SK-N-SH (cell line): Measurements from ENCODE around the gene NAALADL2. TPM values are rescaled to one million over a fixed set of nuclear protein-coding genes. Genes with fewer than 3 reads are reported as not detected.

Experiments used
- CTCF ChIA-PET: fragments of 300-600, 350-600 bp; formaldehyde crosslinking; extraction: SDS; loops from one replicate; lab custom pipeline; 2021; lab: Yijun Ruan, JAX
- POLR2A ChIA-PET: fragments of 350-600 bp; sonication (Branson Sonifier 250); formaldehyde crosslinking; extraction: SDS; loops from one replicate; lab custom pipeline; 2020; ENCODE audit warnings: antibody characterized with exemption, inconsistent platforms; lab: Yijun Ruan, JAX
- DNase-seq: peaks from one replicate; pipeline ENCODE4 v3.0.0; 2012
- H2AFZ ChIP-seq: fragments of 200-600 bp; sonication (generic); 2 replicates; pipeline ENCODE4 v1.8.1; 2016; ENCODE audit warnings: antibody characterized with exemption, mild to moderate bottlenecking, low read depth
- H3F3A ChIP-seq: fragments of 200-600 bp; sonication (generic); replicated peaks from 2 replicates; pipeline ENCODE3; 2016; ENCODE audit warnings: antibody characterized with exemption, mild to moderate bottlenecking; ENCODE audit not compliant: insufficient read depth
- H3K27ac ChIP-seq, 2 experiments: fragments of 200-500 bp in 1 of 2; fragments of 200-600 bp in 1 of 2; sonication (Bioruptor generic) in 1 of 2; sonication (generic), shearing (Covaris generic) in 1 of 2; 2 replicates each; pipeline versions ENCODE4 v1.5.1 to v1.6.1; 2014 to 2016; ENCODE audit warnings: low read depth in 2 of 2, inconsistent platforms in 1 of 2, low read length in 1 of 2, mild to moderate bottlenecking in 1 of 2, mixed read lengths in 1 of 2
- H3K27me3 ChIP-seq: fragments of 200-600 bp; sonication (generic), shearing (Covaris generic); 2 replicates; pipeline ENCODE4 v1.6.1; 2016; ENCODE audit warnings: mixed run types; ENCODE audit not compliant: insufficient read depth
- H3K36me3 ChIP-seq, 2 experiments: fragments of 200-500 bp in 1 of 2; fragments of 200-600 bp in 1 of 2; sonication (Bioruptor generic) in 1 of 2; sonication (generic) in 1 of 2; replicated peaks in 1 of 2; 2 replicates each; pipeline versions ENCODE3 to v1.5.1; 2014 to 2016; ENCODE audit warnings: low read length in 1 of 2, mild to moderate bottlenecking in 1 of 2; ENCODE audit not compliant: insufficient read depth in 2 of 2, control insufficient read depth in 1 of 2
- H3K4me1 ChIP-seq, 2 experiments: fragments of 200-500 bp in 1 of 2; fragments of 200-600 bp in 1 of 2; sonication (Bioruptor generic) in 1 of 2; sonication (generic), shearing (Covaris generic) in 1 of 2; 2 replicates each; pipeline versions ENCODE4 v1.5.1 to v1.6.1; 2014 to 2016; ENCODE audit warnings: low read depth in 1 of 2, low read length in 1 of 2, mixed run types in 1 of 2; ENCODE audit not compliant: insufficient read depth in 2 of 2, control insufficient read depth in 1 of 2
- H3K4me2 ChIP-seq: fragments of 200-600 bp; sonication (generic), shearing (Covaris generic); 2 replicates; pipeline ENCODE4 v1.6.1; 2017; ENCODE audit warnings: mixed run types
- H3K4me3 ChIP-seq, 2 experiments: fragments of 200-500 bp in 1 of 2; fragments of 200-600 bp in 1 of 2; sonication (Bioruptor generic) in 1 of 2; sonication (generic), shearing (Covaris generic) in 1 of 2; 2 replicates each; pipeline versions ENCODE4 v1.5.1 to v1.8.1; 2014 to 2016; ENCODE audit warnings: low read depth in 2 of 2, inconsistent platforms in 1 of 2, low read length in 1 of 2, mild to moderate bottlenecking in 1 of 2, mixed read lengths in 1 of 2, moderate library complexity in 1 of 2
- H3K79me2 ChIP-seq: fragments of 200-600 bp; sonication (generic); 2 replicates; pipeline ENCODE4 v1.8.1; 2017; ENCODE audit warnings: mild to moderate bottlenecking; ENCODE audit not compliant: insufficient read depth
- H3K9ac ChIP-seq: fragments of 200-600 bp; sonication (generic); 2 replicates; pipeline ENCODE4 v1.6.1; 2017; ENCODE audit warnings: mixed run types
- H3K9me2 ChIP-seq: fragments of 200-600 bp; sonication (generic); 2 replicates; pipeline ENCODE4 v1.6.1; 2017; ENCODE audit warnings: mixed run types
- H3K9me3 ChIP-seq: fragments of 200-600 bp; sonication (generic); 2 replicates; pipeline ENCODE4 v1.6.1; 2017; ENCODE audit warnings: mixed run types, mild to moderate bottlenecking, moderate library complexity
- H4K20me1 ChIP-seq: fragments of 200-600 bp; sonication (generic); 2 replicates; pipeline ENCODE4 v1.6.1; 2017; ENCODE audit warnings: mild to moderate bottlenecking, mixed run types; ENCODE audit not compliant: insufficient read depth
- CTCF ChIP-seq: fragments of 200-600 bp; sonication (generic); IDR thresholded peaks from 2 replicates; pipeline ENCODE4 v1.6.1; 2017; ENCODE audit warnings: antibody characterized with exemption, mild to moderate bottlenecking, moderate library complexity
- EP300 ChIP-seq, 2 experiments: IDR thresholded peaks; 2 replicates each; pipeline versions ENCODE4 v1.4.0 to v1.6.1; 2012; ENCODE audit warnings: borderline replicate concordance in 1 of 2, low read depth in 1 of 2, low read length in 1 of 2
- EZH2phosphoT487 ChIP-seq: fragments of 200-600 bp; sonication (generic); IDR thresholded peaks from 2 replicates; pipeline ENCODE4 v1.6.1; 2017; ENCODE audit warnings: low read depth, mixed run types, mild to moderate bottlenecking, antibody characterized with exemption, moderate library complexity, borderline replicate concordance
- GABPA ChIP-seq: IDR thresholded peaks from 2 replicates; pipeline ENCODE4 v1.4.0; 2012; ENCODE audit warnings: low read depth, mild to moderate bottlenecking
- GATA2 ChIP-seq: sonication (generic); formaldehyde crosslinking; IDR thresholded peaks from 2 replicates; pipeline ENCODE4 v1.5.0; 2020; ENCODE audit warnings: mild to moderate bottlenecking, missing genetic modification reagents
- JUND ChIP-seq: IDR thresholded peaks from 2 replicates; pipeline ENCODE4 v1.4.0; 2012
- MAX ChIP-seq: IDR thresholded peaks from 2 replicates; pipeline ENCODE4 v1.4.0; 2012; ENCODE audit warnings: low read depth
- MEF2A ChIP-seq: IDR thresholded peaks from 2 replicates; pipeline ENCODE4 v1.4.0; 2012; ENCODE audit warnings: low read depth, borderline replicate concordance
- MXI1 ChIP-seq: IDR thresholded peaks from 2 replicates; pipeline ENCODE4 v1.6.1; 2012; ENCODE audit warnings: mild to moderate bottlenecking, low read depth, low read length, improper control_type of control experiment
- POLR2AphosphoS5 ChIP-seq: IDR thresholded peaks from 2 replicates; pipeline ENCODE4 v1.6.1; 2012; ENCODE audit warnings: low read depth, low read length
- RAD21 ChIP-seq: IDR thresholded peaks from 2 replicates; pipeline ENCODE4 v1.6.1; 2012; ENCODE audit warnings: mild to moderate bottlenecking, low read length
- RCOR1 ChIP-seq: fragments of 150-350 bp; IDR thresholded peaks from 2 replicates; pipeline ENCODE4 v1.6.1; 2017; ENCODE audit warnings: antibody characterized with exemption, low read length
- RXRA ChIP-seq: IDR thresholded peaks from 2 replicates; pipeline ENCODE4 v1.4.0; 2012; ENCODE audit warnings: low read depth, mild to moderate bottlenecking, borderline replicate concordance
- SMC3 ChIP-seq: IDR thresholded peaks from 2 replicates; pipeline ENCODE4 v1.6.1; 2012; ENCODE audit warnings: low read depth, low read length, improper control_type of control experiment
- TCF12 ChIP-seq: IDR thresholded peaks from 2 replicates; pipeline ENCODE4 v1.4.0; 2012
- USF1 ChIP-seq: IDR thresholded peaks from 2 replicates; pipeline ENCODE4 v1.4.0; 2012; ENCODE audit warnings: low read depth, borderline replicate concordance
- YY1 ChIP-seq: IDR thresholded peaks from 2 replicates; pipeline ENCODE4 v1.4.0; 2012; ENCODE audit warnings: low read depth, mild to moderate bottlenecking
- ZBTB33 ChIP-seq: IDR thresholded peaks from 2 replicates; pipeline ENCODE4 v1.4.0; 2012; ENCODE audit warnings: low read depth, borderline replicate concordance
- WGBS: methylation state at CpG from one replicate; pipeline ENCODE4 v1.1.6; 2017; ENCODE audit warnings: low lambda C conversion rate; 5-methylcytosine and 5-hydroxymethylcytosine counted together
- polyA plus RNA-seq, 3 experiments: library from polyadenylated mRNA; depleted of rRNA; stranded (reverse); fragments of >200 nt; gene quantifications; 2 replicates each; pipeline ENCODE4 v1.2.3, GENCODE V29; 2012

Gene NAALADL2
- polyA plus RNA-seq, 1 of the 3 experiments (the other 2 are of a cell fraction): 1.2 TPM

- Histone ChIP-seq H3K9me2 (no peaks in the 10 kb centered on the region), H3K4me3 (no peak overlapping the region), H3K36me3 (no peaks in the 10 kb centered on the region), H3K9me3 (no peaks in the 10 kb centered on the region), H2AFZ (no peak overlapping the region), H3K9ac (no peak overlapping the region), H3K27me3 (no peaks in the 10 kb centered on the region), H3K79me2 (no peaks in the 10 kb centered on the region), H3K4me1 (peaks cover 0 to 4% of the 10 kb centered on the region in 2 experiments; a peak in 2 of 4 replicates), H3K4me2 (no peak overlapping the region), H3K27ac (no peak overlapping the region), H4K20me1 (no peaks in the 10 kb centered on the region), H3F3A (no peaks in the 10 kb centered on the region)
- DNase-seq: no peak
- ChIA-PET CTCF (no interaction called here), POLR2A (no interaction called here)
- TF ChIP-seq TCF12 (no peak), RAD21 (no peak), USF1 (no peak), MEF2A (no peak), RXRA (no peak), JUND (no peak), GABPA (no peak), SMC3 (no peak), MXI1 (no peak), MAX (no peak)
- WGBS: 55% methylated on average over 3 of the region's 3 CpGs
These were observed 787.7 kb downstream of the NAALADL2 start for GRCh38 chr3:175646865-175647264.

GRCh38 chr3:175648899-175649298 lies 789.8 kb downstream of the NAALADL2 start:
- H3K9ac ChIP-seq: no peak overlapping the region
- H3F3A ChIP-seq: no peaks in the 10 kb centered on the region
- DNase-seq: no peak
- H3K4me2 ChIP-seq: no peak overlapping the region
- H3K9me3 ChIP-seq: no peaks in the 10 kb centered on the region
- H3K4me1 ChIP-seq: peaks cover 0 to 4% of the 10 kb centered on the region in 2 experiments; a peak in 2 of 4 replicates
- TF ChIP-seq GATA2 (no peak), EP300 (IDR thresholded peaks at IDR 0.05; ENCODE audit: borderline replicate concordance in 1 of 2, low read depth in 1 of 2, low read length in 1 of 2) (peak in 1 of 2 experiments; percentile 38; a peak in 1 of 4 replicates), RCOR1 (0 out of 2 replicates have a peak, but pooled peaks have one; percentile 16)
- H3K79me2 ChIP-seq: no peaks in the 10 kb centered on the region
- no peaks in the 10 kb centered on the region for H3K9me2 ChIP-seq
- POLR2A ChIA-PET: interaction anchor here (0.7 kb wide), 1 partner anchor 755 kb away, joined by 4 read pairs; no protein-coding TSS in a partner anchor
- CTCF ChIA-PET: no interaction called here
- no peaks in the 10 kb centered on the region for H3K27me3 ChIP-seq
- H4K20me1 ChIP-seq: no peaks in the 10 kb centered on the region
- H2AFZ ChIP-seq: no peak overlapping the region
- H3K27ac ChIP-seq: no peak overlapping the region; a peak in 1 of 4 replicates
- H3K36me3 ChIP-seq: no peaks in the 10 kb centered on the region
- no peak overlapping the region for H3K4me3 ChIP-seq

- no peaks in the 10 kb centered on the region for H3K9me3 ChIP-seq
- no peaks in the 10 kb centered on the region for H3K27me3 ChIP-seq
- H3K4me3 ChIP-seq: no peak overlapping the region
- CTCF ChIA-PET: no interaction called here
- H2AFZ ChIP-seq: no peak overlapping the region
- H3K27ac ChIP-seq: no peak overlapping the region
- no peaks in the 10 kb centered on the region for H3K79me2 ChIP-seq
- no peaks in the 10 kb centered on the region for H3K36me3 ChIP-seq
- no peaks in the 10 kb centered on the region for H3F3A ChIP-seq
- POLR2A ChIA-PET: no interaction called here
- no peaks in the 10 kb centered on the region for H4K20me1 ChIP-seq
- H3K9ac ChIP-seq: no peak overlapping the region
- H3K4me1 ChIP-seq: peaks cover 0 to 4% of the 10 kb centered on the region in 2 experiments; a peak in 2 of 4 replicates
- no peak for DNase-seq
- no peak overlapping the region for H3K4me2 ChIP-seq
- 75% methylated on average over 5 of the region's 5 CpGs for WGBS
- no peaks in the 10 kb centered on the region for H3K9me2 ChIP-seq
- TF ChIP-seq TCF12 (no peak), MAX (no peak), MEF2A (no peak), RXRA (no peak), YY1 (no peak), MXI1 (no peak), ZBTB33 (no peak), EZH2phosphoT487 (no peak), POLR2AphosphoS5 (no peak), RCOR1 (no peak), CTCF (no peak)
These were observed 792.6 kb downstream of the NAALADL2 start for GRCh38 chr3:175651716-175652115.
